HEK293T (cell line): ENCODE data around the gene DOCK1.

Source experiments
- BHLHE40 ChIP-seq: fragments of 450-650 bp; IDR thresholded peaks from 2 replicates; pipeline ENCODE4 v1.6.1; 2016; ENCODE audit warnings: mild to moderate bottlenecking, moderate library complexity, borderline replicate concordance
- FOXM1 ChIP-seq: fragments of 450-650 bp; IDR thresholded peaks from 2 replicates; pipeline ENCODE4 v1.6.1; 2017; ENCODE audit warnings: mild to moderate bottlenecking, borderline replicate concordance
- ZNF384 ChIP-seq: fragments of 450-650 bp; IDR thresholded peaks from 2 replicates; pipeline ENCODE4 v1.6.1; 2016

- no peak for TF ChIP-seq BHLHE40
- TF ChIP-seq ZNF384: no peak
- no peak for TF ChIP-seq FOXM1
Measured at GRCh38 chr10:127168261-127168660, 263.0 kb downstream of the DOCK1 start.
